Smooth muscle cell (in vitro differentiated cells): ENCODE measurements around the gene CIDEC. TPM values are rescaled to one million over a fixed set of nuclear protein-coding genes. Genes with fewer than 3 reads are reported as not detected.
A peak's percentile ranks its signal among the peaks of the same experiment; 100 is the strongest.

Source experiments
- DNase-seq: peaks from one replicate; lab custom pipeline; 2025; ENCODE audit not compliant: unreplicated experiment; lab: John Stamatoyannopoulos, UW
- H2AFZ ChIP-seq: fragments of 200-600 bp; sonication (generic); 2 replicates; pipeline ENCODE4 v1.6.0; 2016; ENCODE audit warnings: antibody characterized with exemption, low read depth, mild to moderate bottlenecking
- H3F3A ChIP-seq: fragments of 200-600 bp; sonication (generic); 2 replicates; pipeline ENCODE4 v1.6.0; 2017; ENCODE audit warnings: antibody characterized with exemption, low read depth
- H3K27ac ChIP-seq: fragments of 200-600 bp; sonication (generic); 2 replicates; pipeline ENCODE4 v1.5.1; 2016; ENCODE audit warnings: low read depth, mild to moderate bottlenecking
- H3K27me3 ChIP-seq: fragments of 200-600 bp; sonication (generic); 2 replicates; pipeline ENCODE4 v1.6.1; 2016; ENCODE audit warnings: low read depth, mild to moderate bottlenecking
- H3K36me3 ChIP-seq: fragments of 200-600 bp; sonication (generic); 2 replicates; pipeline ENCODE4 v1.5.1; 2016; ENCODE audit warnings: low read depth
- H3K4me1 ChIP-seq: fragments of 200-600 bp; sonication (generic); 2 replicates; pipeline ENCODE4 v1.5.1; 2016; ENCODE audit warnings: low read depth
- H3K4me2 ChIP-seq: fragments of 200-600 bp; sonication (generic); 2 replicates; pipeline ENCODE4 v1.6.0; 2016; ENCODE audit warnings: mild to moderate bottlenecking
- H3K4me3 ChIP-seq: fragments of 200-600 bp; sonication (generic); 2 replicates; pipeline ENCODE4 v1.5.1; 2016; ENCODE audit warnings: mild to moderate bottlenecking
- H3K79me2 ChIP-seq: fragments of 200-600 bp; sonication (generic); 2 replicates; pipeline ENCODE4 v1.6.0; 2016; ENCODE audit warnings: low read depth, mild to moderate bottlenecking
- H3K9ac ChIP-seq: fragments of 200-600 bp; sonication (generic); 2 replicates; pipeline ENCODE4 v1.6.0; 2016; ENCODE audit warnings: low read depth
- H3K9me3 ChIP-seq: fragments of 200-600 bp; sonication (generic); replicated peaks from 2 replicates; pipeline ENCODE4 v1.5.1; 2016; ENCODE audit warnings: low read depth
- H4K20me1 ChIP-seq: fragments of 200-600 bp; sonication (generic); 2 replicates; pipeline ENCODE4 v1.6.0; 2016; ENCODE audit warnings: low read depth
- WGBS: methylation state at CpG from one replicate; pipeline ENCODE4 v1.1.7; 2016; ENCODE audit warnings: low lambda C conversion rate; 5-methylcytosine and 5-hydroxymethylcytosine counted together
- polyA plus RNA-seq: library from polyadenylated mRNA; unstranded; fragments of >200 nt; fragmentation: Nextera tagmentation; extraction: Ambion mirVana; gene quantifications from 2 replicates; pipeline ENCODE4 v1.2.1, GENCODE V29; 2016
- total RNA-seq: library from RNA; depleted of rRNA; stranded (reverse); fragments of >200 nt; gene quantifications from 2 replicates; pipeline ENCODE4 v1.2.3, GENCODE V29; 2014
- TF ChIP-seq, protein P1 (sequence below): fragments of 200-600 bp; sonication (generic); IDR thresholded peaks from 2 replicates; pipeline ENCODE4 v1.5.1; 2017; ENCODE audit warnings: borderline replicate concordance, mild to moderate bottlenecking, antibody characterized with exemption; ENCODE audit not compliant: insufficient read depth, poor library complexity, severe bottlenecking

CIDEC gene
- total and polyA plus RNA-seq, 2 experiments from 2014 or later = not detected

DNA sequence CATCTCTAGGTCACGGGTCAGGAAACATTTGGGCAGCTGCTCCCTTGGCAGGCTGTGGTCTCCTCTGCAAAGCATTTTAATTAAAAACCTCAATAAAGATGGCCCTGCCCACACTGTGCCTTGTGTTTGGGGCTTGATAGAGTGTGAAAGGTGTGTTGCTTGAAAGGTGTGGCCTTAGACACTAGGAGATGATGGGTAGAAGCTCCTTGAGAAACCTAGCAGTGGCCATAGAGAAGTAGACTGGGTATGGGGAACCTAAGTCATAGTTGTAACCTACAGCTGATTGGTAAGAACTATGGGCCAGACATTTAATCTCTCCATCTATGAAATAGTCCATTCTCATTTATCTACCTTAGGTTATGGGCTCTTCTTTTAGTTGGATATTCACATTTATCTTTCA lies 13.7 kb upstream of the CIDEC start:
- H3K9me3 ChIP-seq = no peaks in the 10 kb centered on the region
- H3K4me2 ChIP-seq = no peak overlapping the region
- no peaks in the 10 kb centered on the region for H3K36me3 ChIP-seq
- TF ChIP-seq, protein P1, sequence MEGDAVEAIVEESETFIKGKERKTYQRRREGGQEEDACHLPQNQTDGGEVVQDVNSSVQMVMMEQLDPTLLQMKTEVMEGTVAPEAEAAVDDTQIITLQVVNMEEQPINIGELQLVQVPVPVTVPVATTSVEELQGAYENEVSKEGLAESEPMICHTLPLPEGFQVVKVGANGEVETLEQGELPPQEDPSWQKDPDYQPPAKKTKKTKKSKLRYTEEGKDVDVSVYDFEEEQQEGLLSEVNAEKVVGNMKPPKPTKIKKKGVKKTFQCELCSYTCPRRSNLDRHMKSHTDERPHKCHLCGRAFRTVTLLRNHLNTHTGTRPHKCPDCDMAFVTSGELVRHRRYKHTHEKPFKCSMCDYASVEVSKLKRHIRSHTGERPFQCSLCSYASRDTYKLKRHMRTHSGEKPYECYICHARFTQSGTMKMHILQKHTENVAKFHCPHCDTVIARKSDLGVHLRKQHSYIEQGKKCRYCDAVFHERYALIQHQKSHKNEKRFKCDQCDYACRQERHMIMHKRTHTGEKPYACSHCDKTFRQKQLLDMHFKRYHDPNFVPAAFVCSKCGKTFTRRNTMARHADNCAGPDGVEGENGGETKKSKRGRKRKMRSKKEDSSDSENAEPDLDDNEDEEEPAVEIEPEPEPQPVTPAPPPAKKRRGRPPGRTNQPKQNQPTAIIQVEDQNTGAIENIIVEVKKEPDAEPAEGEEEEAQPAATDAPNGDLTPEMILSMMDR = no peak
- 100% methylated on average over 1 of the region's 1 CpG for WGBS
- H3K27me3 ChIP-seq = no peaks in the 10 kb centered on the region
- H3K9ac ChIP-seq = no peak overlapping the region
- H4K20me1 ChIP-seq = no peaks in the 10 kb centered on the region
- peaks cover 22% of the 10 kb centered on the region for H3K79me2 ChIP-seq
- no peak for DNase-seq
- H3K4me1 ChIP-seq = peaks cover 9% of the 10 kb centered on the region
- H2AFZ ChIP-seq = no peak overlapping the region
- no peaks in the 10 kb centered on the region for H3F3A ChIP-seq
- H3K4me3 ChIP-seq = no peak overlapping the region
- peak overlapping the region; percentile 40 for H3K27ac ChIP-seq

DNA sequence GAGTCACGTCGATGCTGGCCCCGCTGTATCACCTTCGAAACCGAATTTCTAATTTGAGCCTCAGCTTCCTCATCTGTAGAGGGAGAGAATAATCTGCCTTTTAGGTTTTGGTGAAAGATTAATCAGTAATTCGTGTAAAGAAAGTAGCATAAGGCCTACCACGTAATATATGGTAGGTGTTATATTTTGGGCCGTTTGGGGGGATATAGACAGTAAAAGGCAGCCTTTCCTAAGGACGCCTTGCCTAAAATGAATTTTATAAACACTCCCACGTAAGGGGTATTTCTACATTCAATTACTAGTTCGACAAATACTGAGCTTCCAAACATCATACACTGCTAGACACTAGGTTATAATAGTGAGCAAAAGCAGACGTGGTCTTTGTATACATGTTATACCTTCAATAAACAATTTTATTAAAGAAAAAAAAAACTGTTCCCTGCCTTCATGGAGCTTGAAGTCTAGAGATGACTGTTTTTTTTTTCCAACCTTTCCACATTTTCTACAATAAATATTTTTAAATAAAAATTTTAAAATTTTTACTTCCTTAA lies 11.1 kb upstream of the CIDEC start:
- Histone ChIP-seq H3K36me3 (no peaks in the 10 kb centered on the region), H3K9me3 (no peaks in the 10 kb centered on the region), H3K79me2 (peaks cover 22% of the 10 kb centered on the region), H2AFZ (peak overlapping the region; percentile 93), H3K27me3 (no peaks in the 10 kb centered on the region), H3K4me2 (peak overlapping the region; percentile 99), H4K20me1 (no peaks in the 10 kb centered on the region), H3K4me1 (peaks cover 9% of the 10 kb centered on the region), H3F3A (no peaks in the 10 kb centered on the region), H3K4me3 (peak overlapping the region; percentile 90), H3K9ac (peak overlapping the region; percentile 98), H3K27ac (peak overlapping the region; percentile 82)
- TF ChIP-seq, protein P1 = no peak
- 12% methylated on average over 12 of the region's 12 CpGs for WGBS
- DNase-seq = no peak

DNA sequence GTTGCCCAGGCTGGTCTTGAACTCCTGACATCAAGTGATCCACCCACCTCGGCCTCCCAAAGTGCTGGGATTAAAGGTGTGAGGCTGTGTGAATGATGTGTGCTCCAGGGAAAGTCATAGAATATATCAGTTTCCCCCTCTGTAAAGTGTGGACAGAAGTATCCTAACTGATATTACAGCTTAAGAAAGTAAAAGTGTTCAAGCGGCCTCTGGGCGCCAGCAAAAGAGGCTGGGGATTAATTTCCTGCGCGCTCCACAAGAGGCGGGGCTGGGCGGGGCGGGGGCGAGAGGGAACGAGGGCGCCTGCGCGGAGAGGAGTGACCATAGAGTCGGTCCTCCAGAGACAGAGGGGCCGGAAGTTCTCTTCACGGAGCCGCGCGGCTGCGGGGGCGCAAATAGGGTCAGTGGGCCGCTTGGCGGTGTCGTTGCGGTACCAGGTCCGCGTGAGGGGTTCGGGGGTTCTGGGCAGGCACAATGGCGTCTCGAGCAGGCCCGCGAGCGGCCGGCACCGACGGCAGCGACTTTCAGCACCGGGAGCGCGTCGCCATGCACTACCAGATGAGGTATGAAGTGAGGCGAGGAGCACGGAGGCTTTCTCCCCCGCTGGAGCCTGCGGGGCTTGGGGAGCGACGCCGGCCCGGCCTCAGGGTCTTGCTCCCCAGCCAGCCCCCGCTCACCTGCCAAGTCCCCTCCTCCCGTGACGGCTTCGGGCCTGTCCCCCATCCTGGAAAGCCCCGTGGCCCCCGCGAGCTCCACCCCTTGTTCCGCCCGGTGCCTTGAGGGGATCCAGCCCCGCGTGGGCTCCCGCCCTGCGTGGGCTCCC lies 10.4 kb upstream of the CIDEC start, which contains the start of gene JAGN1:
JAGN1 (plus strand) TSS at position 362 of the 823 bp plus-strand sequence; CDS start at position 475, 113 bp downstream.
- DNase-seq = peak; percentile 85

More for the DNA sequence above, 10.4 kb upstream of the CIDEC start, which contains the start of gene JAGN1:
- no peaks in the 10 kb centered on the region for H3K36me3 ChIP-seq
- peak within 1 kb of the TSS; percentile 93 for H2AFZ ChIP-seq
- WGBS = 3% methylated on average over 40 of the region's 62 CpGs
- peaks cover 9% of the 10 kb centered on the region for H3K4me1 ChIP-seq
- no peaks in the 10 kb centered on the region for H3K9me3 ChIP-seq
- peaks cover 19% of the 10 kb centered on the region for H3K79me2 ChIP-seq
- H4K20me1 ChIP-seq = no peaks in the 10 kb centered on the region
- peaks cover 3% of the 10 kb centered on the region for H3F3A ChIP-seq
- peak within 1 kb of the TSS; percentile 98 for H3K9ac ChIP-seq
- H3K4me3 ChIP-seq = peak within 1 kb of the TSS; percentile 90
- H3K4me2 ChIP-seq = peak within 1 kb of the TSS; percentile 99
- no peaks in the 10 kb centered on the region for H3K27me3 ChIP-seq
- peak within 1 kb of the TSS; percentile 82 for H3K27ac ChIP-seq
- TF ChIP-seq, protein P1 = no peak
